ENCODE results near the gene FST.

Gene FST, protein sequence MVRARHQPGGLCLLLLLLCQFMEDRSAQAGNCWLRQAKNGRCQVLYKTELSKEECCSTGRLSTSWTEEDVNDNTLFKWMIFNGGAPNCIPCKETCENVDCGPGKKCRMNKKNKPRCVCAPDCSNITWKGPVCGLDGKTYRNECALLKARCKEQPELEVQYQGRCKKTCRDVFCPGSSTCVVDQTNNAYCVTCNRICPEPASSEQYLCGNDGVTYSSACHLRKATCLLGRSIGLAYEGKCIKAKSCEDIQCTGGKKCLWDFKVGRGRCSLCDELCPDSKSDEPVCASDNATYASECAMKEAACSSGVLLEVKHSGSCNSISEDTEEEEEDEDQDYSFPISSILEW

DNA sequence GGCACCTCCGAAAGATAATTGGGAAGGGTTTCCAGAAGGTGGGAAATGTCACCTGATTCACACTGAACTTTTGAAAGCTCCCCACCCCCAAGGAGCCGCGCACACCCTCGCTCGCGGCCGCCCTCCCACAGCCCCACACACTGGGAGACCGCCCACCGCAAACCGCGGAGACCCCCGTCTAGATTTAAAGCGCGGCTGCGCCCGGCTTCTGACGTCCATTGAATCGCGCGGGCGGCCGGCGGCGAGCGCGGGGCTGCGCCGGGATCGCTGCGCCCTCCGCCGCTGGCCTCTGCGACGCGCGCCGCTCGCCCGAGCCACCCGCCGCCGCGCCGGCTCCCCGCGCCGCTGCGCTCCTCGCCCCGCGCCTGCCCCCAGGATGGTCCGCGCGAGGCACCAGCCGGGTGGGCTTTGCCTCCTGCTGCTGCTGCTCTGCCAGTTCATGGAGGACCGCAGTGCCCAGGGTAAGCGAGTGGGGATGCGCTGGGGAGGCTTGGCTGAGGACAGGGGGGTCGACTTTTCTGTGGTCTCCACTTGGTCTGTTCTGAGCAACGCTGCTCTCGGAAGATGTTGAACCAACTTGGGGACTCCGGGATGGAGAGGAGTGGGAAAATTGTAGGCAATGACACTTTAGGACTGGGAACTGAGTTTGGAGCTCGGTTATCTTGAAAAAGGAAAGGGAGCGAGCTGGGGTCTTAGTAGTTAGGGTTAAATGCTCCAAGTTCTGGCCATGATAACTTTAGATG lies at the start of gene FST:
Gene FST, plus strand, starts transcription at position 214 of the 743 bp plus-strand sequence. Its CDS starts 163 bp downstream, at position 377.
- peak; percentile 63 for DNase-seq (ENCODE audit: low spot score)

DNA sequence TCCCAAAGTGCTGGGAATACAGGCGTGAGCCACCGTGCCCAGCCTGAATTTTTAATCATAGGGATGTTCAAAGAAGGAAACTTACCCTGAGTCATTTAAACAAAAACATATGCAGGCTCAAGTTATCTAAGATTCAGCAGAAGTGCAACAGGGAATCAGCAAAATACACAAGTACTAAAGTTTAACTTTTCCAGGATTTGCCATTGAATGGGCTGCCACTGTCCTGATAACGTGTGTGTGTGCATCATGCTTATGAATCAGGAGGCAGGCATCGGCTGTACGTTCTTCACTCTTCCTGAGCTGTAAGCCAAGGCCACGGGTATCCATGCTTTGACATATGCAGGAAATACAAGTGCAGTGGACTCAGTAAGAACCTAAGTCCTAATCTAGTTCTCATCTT lies 48.8 kb upstream of the FST start:
- peak; percentile 12 for DNase-seq (ENCODE audit: low spot score)

DNA sequence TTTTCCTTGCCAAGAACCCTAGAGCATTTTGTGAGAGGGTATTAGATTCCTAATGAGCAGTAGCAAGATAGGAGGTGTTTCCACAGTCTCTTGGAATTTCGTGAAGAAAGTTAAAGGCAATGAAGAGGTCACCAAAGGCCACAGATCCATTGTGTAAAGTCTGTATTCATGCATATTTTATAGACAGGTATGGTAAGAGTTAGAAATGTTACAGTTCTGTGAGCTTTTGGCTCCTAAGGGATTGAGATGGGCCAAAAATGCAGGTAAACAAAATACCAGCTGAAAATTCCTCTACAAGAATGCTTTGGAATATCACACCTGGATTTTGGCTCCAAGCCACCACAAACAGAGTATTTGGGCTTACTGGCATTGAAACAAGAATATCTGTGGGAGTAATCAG lies 47.4 kb upstream of the FST start:
- no peak for DNase-seq (ENCODE audit: low spot score)

DNA sequence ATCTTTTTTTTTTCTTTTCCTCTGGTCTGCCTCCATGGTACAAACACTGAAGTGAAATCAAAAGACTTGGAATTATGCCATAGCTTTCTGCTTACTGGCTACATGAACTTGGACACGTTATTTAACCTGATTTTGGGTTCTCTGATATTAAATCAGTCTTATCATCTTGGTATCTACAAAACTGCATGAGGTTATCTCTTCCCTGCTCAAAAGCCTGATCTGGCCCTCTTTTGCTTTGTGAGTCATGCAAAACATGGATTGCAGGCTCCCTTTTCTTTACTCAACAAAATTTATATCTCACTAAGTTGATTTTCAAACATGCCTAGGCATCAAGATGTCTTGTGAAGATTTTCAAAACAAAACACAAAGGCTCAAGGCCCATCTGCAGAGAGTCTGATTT lies 45.9 kb upstream of the FST start:
- peak; percentile 8 for DNase-seq (ENCODE audit: low spot score)

DNA sequence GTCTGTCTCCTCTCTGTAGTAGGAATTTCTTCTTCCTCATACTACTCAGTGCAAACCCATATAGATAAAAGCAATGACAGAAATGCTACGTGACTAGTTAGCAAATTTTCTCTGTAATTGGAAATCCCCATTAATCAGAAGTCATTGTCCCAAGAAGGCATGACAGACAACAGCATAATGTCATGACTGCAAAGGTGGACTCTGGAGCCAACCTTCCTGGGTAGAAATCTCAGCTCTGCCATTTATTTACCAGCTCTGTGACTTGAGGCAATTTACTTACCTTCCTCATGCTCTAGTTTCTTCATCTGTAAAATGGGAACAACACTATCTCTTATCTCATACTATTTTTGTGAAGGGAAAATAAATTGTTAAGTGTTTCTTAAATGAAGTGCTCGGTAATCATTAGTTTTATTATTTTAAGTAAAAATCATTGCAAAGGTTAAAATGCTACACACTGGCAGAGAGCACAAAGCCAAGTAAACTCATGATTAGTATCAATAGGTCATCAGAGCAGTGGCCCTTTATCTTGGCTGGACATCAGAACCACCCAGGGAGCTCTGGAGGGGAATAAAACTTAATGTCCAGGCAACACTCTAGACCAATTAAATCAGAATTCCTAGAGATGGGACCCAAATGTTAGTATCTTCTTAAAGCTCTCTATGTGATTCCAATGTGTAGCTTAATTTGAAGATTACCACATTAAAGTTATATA lies 43.8 kb upstream of the FST start:
- DNase-seq (ENCODE audit: low spot score), result no peak

DNA sequence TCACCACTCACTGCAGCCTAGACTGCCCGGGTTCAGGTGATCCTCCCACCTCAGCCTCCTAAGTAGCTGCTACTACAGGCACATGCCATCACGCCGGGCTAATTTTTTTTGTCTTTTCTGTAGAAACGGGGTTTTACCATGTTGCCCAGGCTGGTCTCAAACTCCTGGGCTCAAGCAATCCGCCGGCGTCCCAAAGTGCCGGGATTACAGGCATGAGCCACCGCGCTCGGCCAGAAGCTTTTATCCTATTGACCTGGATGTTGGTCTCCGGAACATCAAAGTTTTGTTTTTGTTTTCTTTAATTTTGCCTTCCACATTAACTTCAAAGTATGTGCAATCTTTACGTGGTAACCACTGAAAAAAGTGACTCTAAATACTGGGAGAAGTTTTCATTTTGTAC lies 42.4 kb upstream of the FST start:
- no peak for DNase-seq (ENCODE audit: low spot score)

DNA sequence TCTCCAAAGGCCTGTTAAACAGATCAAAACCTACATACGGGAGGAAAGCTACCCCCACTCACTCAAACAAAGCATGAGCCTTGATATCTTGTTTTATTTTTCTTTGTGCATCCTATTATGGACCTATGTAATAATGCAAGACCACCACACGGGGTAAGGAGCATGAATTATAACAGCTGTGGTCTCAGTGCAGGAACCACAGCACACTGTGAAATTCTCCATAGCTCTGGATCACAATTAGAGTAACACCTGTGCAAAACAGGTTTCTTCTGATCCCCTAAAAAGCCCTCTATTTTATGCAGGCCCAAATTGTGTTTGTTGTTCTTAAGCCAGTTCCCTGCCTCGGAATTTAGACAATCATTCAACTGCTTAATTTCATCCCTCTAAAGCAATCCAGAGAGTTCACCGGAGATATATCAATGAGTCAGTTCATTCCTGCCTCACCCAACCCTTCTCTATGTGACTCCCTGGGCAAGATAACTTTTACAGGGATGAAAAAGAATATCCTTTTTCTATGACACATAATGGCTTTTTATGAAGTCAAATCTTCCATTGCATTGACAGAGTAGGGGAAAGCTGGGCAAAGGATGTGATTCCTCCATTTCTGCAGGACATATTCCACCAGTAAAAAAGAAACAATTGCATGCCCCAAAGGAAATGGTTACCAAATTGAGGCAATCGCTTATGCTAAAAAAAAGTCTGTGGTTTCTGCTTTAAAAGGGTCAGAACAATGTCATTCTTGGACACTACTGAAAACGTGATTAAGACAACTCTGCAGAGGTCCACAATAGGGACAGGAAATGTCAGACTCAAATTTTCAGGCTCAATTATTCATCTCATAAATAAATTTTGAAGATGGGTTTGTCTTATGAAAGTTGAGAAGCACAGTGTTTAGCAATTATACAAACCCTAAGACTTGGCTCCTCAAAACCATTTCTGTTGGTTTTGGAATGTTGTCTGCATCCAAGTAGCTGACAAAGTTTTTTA lies 41.6 kb upstream of the FST start:
- DNase-seq (ENCODE audit: low spot score), result peak; percentile 53

DNA sequence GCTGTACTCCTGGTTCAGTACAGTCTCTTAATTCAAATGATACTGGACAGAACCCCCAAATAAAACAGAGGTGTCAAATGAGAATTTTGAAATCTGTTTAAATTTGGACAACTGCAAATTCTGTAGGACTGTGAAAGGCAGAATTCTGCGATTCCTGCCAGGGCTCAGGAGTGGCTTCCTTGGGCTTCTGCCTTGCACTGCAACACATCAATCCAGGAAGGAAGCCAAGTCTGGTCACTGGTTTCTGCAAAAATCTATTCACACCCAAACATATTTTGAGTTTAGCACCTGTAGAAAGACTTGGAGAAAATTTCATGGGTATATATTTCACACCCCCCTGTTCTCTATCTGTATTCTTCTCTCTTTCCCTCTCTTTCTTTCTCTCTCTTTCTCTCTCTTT lies 37.5 kb upstream of the FST start:
- DNase-seq (ENCODE audit: low spot score), result no peak

DNA sequence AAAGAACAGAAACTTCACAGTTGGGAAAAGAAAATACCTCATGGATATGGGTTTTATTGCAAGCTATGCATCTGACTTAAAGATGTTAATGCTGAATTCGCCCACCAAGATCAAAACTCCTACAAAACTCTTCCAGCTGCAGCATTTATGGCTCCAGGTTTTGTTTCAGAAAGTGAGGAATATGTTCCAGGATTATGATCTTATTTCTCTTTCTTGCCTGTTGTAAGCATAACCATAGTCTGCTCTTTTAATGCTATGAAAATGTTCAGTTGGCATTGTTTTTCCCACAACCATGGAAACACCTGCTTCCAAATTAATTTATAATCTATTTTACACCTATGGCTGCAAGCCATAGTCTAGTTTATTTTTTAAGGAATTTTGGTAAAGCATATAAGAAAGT lies 34.9 kb upstream of the FST start:
- no peak for DNase-seq (ENCODE audit: low spot score)

DNA sequence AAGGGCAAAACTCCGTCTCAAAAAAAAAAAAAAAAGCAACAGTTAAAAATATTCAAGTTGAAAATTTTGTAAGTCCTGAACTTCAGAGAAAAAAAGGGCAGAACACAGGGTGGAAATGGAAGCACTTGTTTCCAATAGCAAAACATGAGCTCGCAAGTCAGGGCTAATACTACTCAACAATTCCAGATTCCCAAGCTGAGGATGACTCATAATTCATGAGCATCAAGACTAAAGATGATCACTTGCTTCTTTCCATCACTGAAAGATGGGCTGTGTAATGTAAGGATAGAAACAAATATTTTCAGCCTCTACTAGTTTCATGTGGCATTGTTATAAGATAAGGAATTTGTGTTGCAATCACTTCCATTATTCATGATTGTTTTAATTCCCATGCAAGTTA lies 33.5 kb upstream of the FST start:
- DNase-seq (ENCODE audit: low spot score), result no peak

DNA sequence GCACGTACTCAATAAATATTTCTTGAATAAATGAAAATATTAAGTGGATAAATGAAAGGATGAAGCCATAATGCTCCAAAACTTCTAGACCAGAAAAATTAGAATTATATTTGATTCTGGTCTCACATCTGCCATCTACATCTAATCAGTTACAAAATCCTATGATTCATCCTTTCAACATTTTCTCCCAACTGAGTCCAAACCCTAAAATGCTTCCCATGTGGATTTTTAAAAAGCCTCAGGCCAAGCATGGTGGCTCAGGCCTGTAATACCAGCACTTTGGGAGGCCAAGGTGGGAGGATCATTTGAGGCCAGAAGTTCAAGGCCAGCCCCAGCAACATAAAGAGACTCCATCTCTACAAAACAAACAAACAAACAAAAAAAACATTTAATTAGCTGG lies 31.6 kb upstream of the FST start:
- no peak for DNase-seq (ENCODE audit: low spot score)

DNA sequence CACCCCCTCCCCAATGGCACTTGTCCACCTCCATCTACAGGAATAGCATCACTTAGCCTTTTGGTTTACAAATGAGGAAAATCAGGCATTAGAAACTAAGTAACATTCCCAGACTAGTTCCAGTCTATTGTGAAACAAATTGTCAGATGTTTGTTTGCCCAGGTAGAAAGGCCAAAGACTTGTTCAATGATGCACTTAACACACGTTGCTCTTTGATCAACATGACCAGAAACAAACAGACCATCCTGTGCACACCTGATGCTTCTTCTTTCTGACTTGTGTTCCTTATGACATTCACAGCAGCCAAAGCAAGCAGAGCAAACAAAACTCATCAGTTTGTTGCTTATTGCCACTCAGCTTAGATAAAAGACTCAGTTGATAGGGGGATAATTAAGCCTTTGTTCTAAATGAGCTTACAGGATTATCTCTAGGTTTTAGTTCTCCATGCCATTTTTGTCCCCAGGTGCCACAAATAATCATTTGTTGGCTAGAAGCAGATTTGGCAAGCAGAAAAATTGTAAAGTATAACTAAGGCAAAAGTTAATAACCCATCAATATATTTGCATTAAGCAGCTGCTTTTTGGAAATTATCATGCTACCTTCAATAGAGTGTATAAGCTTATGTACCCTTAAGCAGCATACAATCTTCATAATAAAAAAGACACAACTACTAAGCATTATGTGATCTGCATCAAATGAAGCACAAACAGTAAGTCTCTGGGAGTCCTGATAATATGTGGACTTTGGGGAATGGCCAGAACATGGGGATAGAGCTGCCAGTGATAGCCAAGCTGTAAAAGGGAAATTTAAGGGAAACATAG lies 26.3 kb upstream of the FST start:
- no peak for DNase-seq (ENCODE audit: low spot score)

DNA sequence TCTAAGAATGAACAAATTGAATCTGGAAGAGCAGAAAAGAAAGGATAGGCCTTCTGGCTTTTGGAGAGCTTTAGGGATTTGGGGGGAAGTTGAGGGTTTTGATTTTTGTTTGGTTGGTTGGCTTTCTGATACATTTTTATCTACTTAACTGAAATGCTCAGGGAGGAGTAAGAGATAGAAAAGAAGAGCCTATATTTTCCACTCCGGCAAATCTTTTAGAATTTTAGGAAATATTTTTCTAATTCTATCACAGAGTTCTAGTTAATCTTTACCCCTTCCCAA lies 25.8 kb upstream of the FST start:
- DNase-seq (ENCODE audit: low spot score), result no peak

DNA sequence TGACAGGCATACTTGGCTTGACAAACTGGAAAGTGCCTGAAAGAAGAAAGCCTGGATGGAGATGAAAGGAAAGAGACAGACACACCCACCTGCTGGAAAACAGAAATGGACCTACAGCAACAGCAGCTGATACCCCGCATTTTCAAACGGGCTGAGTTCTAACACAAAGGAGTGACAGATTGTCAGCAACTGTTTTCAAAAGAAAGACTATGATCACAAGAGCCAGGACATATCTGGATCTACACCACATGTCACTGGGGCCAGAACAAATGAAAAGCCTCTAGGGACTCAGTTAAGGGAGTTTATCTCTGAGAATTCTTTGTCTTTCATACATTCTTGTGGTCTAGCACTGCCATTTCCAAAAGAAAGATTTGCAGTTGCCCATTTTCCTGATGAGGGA lies 24.1 kb upstream of the FST start:
- no peak for DNase-seq (ENCODE audit: low spot score)

DNA sequence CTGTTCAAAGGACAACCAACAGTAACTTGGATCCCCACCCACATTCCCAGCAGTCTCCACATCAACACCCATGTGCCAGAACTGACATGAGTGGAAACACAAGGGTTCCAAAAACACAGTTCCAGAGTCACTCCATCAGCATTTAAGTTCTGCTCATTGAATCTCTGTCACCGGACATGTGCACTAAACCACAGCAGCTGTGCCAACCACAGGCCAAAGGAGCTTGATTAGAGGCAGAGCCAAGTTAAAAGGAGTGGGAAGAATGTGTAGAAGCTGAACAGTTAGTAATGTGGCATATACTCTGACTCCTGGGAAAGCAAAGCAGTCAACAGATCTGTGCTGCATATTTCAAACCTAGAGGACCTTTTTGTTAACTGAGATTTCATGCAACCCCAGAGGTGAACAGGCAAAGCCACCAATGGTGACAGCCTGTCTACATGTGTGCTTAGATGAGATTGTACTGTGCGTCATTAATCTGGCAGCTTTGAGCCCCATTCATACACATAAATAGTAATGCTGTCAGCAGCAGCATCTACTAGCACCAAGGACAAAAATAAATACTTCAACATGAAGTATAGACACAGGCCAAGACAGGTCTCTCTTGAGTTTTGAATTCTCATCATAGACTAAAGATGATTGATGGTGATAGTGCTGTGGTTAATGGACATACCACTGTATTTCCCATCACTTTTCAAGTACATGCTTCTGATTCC lies 16.4 kb upstream of the FST start:
- no peak for DNase-seq (ENCODE audit: low spot score)

DNA sequence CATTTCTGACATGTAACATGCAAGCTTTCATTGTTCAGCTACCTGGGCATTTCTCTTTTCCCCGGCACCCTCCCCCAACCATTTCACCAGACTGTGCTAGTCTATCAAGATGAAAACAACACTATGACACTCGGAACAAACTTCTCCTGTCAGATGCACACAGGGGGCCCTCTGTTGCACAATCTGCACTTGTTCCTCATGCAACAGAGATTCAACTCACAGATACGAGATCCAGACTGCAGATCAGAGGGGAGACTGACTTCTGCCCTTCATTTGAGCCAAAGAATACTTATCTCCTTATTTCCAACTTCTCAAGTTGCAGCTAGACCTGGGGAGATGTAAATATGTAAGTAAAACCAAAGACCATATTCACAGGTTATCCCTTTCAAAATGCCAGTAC lies 15.7 kb upstream of the FST start:
- no peak for DNase-seq (ENCODE audit: low spot score)

DNA sequence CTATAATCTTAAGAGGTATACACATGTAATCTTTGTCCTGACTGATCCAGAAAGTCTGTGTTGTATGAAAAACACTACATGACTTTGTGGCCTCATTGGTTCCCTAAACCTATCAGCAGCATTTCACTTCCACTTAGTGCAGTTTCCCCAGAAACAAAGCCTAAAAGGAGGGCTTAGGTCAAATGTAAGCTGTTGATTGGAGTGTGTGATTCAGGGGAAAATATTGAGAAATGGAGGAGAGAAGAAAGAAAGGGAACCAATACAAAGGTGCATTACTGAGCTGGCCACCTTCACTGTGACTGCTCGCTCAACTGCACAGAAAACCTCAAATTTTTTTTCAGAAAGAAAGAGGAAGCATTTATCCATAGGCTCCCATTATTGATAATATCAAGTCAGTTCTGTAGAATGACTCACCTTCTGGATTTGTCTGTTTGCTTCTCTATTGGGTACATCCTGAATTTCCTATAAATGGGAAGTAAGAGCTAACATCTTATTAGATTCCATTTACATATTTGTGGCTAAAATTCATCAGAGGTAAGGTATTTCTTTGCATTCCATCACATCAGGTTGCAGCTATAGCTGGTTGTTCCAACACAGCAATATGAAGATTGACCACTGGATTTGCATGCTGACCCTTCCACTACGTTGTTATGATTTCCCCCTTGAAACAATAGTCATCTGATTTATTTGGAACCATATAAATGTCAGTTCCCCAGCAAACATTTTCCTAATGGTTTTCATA lies 10.3 kb upstream of the FST start:
- DNase-seq (ENCODE audit: low spot score), result peak; percentile 36

DNA sequence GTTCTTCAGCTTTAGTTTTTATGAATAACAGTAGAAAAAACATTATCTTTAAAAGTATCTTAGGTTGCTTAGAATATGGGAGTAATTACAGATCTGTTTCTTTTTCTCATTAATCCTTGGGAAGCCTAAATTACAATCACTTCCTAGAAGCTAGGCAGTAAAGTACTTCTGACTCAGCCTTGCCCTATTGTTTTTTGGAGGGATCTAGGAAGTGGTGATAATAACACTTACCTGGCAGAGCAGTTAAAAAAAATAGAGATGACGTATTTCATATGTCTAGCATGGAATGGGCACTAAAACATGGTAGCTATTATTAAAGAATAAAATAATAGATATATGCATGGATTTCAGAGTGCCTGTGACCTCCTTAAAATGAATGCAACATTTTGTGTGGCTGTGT lies 8.2 kb upstream of the FST start:
- DNase-seq (ENCODE audit: low spot score), result no peak

DNA sequence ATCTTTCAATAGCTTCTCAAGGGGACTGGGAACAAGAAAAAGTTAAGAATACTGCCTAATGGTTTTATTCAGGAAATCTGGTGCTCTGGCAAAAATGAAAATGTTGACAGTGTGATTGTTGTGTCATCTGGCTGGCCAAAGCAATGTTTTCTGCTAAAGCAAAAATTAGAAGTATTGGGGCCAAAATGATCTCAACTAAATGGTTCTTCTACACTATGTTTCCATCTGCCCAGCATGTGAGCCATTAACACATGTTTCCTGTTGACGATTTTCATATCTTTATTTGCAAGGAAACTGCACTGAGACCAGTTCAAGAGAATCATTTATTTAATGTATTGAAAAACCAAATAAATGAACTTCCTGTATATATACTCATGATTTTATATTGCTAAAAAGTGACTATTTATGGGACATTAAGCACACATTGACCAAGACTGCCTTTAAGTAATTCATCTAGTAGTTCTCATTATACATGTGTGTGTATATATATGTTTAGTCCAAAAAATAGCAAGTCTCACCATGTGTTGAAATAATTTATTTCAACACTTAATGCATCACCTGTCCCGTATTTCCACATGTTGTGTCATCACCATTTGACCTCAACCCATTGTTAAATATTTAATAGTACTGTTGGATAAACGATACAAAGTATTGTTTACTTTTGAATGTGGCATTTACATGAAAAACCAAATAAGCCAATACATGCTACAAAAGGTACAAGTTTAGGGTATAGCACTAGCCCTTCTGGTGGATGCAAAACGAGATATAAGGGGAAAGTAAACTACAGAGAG lies 7.5 kb upstream of the FST start:
- DNase-seq (ENCODE audit: low spot score), result no peak
